Adrenal gland (tissue), 12 donors: ENCODE data around the gene ZNF331. TPM values are rescaled to one million over a fixed set of nuclear protein-coding genes. Genes with fewer than 3 reads are reported as not detected.

ENCODE experiments used
- DNase-seq, 7 donors: peaks; one replicate each; pipeline ENCODE4 v3.0.0-alpha.2; 2019 to 2020
- H3K27ac ChIP-seq, 5 donors: fragments of 200-600 bp; sonication (generic) in 4 of 5; 1 replicate in 3 of 5; 2 replicates in 2 of 5; pipeline versions ENCODE4 v1.5.1 to v1.8.0; 2016 to 2020; ENCODE audit warnings: mild to moderate bottlenecking in 1 of 5
- H3K27me3 ChIP-seq: fragments of 200-600 bp; 2 replicates; pipeline ENCODE4 v1.8.0; 2021
- H3K36me3 ChIP-seq, 2 donors: fragments of 200-600 bp; replicated peaks in 1 of 2; 1 replicate in 1 of 2; 2 replicates in 1 of 2; pipeline versions ENCODE4 v1.5.1 to v1.8.0; 2018 to 2022
- H3K4me1 ChIP-seq, 2 donors: fragments of 200-600 bp; replicated peaks in 1 of 2; 1 replicate in 1 of 2; 2 replicates in 1 of 2; pipeline versions ENCODE4 v1.5.1 to v1.8.0; 2018 to 2021
- H3K4me3 ChIP-seq, 4 donors: fragments of 200-600 bp; sonication (generic) in 3 of 4; one replicate each; pipeline ENCODE4 v1.5.1; 2016 to 2018
- H3K9me3 ChIP-seq, 3 donors: fragments of 200-600 bp; sonication (generic) in 1 of 3; replicated peaks in 1 of 3; 1 replicate in 2 of 3; 2 replicates in 1 of 3; pipeline versions ENCODE4 v1.5.1 to v1.8.0; 2016 to 2021
- CTCF ChIP-seq, 6 experiments: fragments of 450-650 bp in 4 of 6; fragments of 200-600 bp in 2 of 6; sonication (generic) in 1 of 6; IDR thresholded peaks; 1 replicate in 5 of 6; 2 replicates in 1 of 6; pipeline versions ENCODE4 v1.5.1 to v1.8.0; 2016 to 2021; ENCODE audit warnings: antibody characterized with exemption in 6 of 6, mild to moderate bottlenecking in 2 of 6, moderate library complexity in 1 of 6
- POLR2A ChIP-seq, 2 donors: fragments of 450-650 bp; IDR thresholded peaks; one replicate each; pipeline ENCODE4 v1.6.1; 2017; ENCODE audit warnings: antibody characterized with exemption in 2 of 2, mild to moderate bottlenecking in 2 of 2, moderate library complexity in 1 of 2
- WGBS, 4 donors: extraction: QIAGEN DNeasy Blood & Tissue Kit in 2 of 4; methylation state at CpG; one replicate each; pipeline versions ENCODE4 v1.1.5 to v1.1.7; 2013 to 2017; 5-methylcytosine and 5-hydroxymethylcytosine counted together
- intact Hi-C, 2 donors: fragments of 100-400 bp; cut with DNase I; formaldehyde crosslinking; loops; one replicate each; pipeline versions ENCODE4 v1.14.1 to v1.15.0; 2022 to 2023
- polyA plus RNA-seq, 3 donors: library from polyadenylated mRNA; stranded (reverse); fragments of 200-250 nt in 2 of 3; fragments of 350-450 nt in 1 of 3; fragmentation: Illumina TruSeq in 1 of 3; extraction: RNeasy Lipid Tissue Mini Kit (QIAGEN cat#74804) in 1 of 3; gene quantifications; one replicate each; pipeline ENCODE4 v1.2.3, GENCODE V29; 2013 to 2014
- total RNA-seq, 9 donors: library from RNA; depleted of rRNA in 4 of 9; stranded (reverse); fragments of >200 nt in 4 of 9; fragments of 120-200 nt in 1 of 9; fragmentation: NEBNext Ultra II Directional in 1 of 9; extraction: Animal tissue kit (Norgen Biotek cat#: 25700) in 1 of 9; gene quantifications; one replicate each; pipeline versions ENCODE4 v1.1.0 to v1.2.4, GENCODE V29; 2013 to 2023
- donor health status: healthy with polysubstance abuse.
- donor health status: Bipolar disorder and iron deficiency.
- donor health status: DM: yes; HTN: yes; CAD: no.
- donor health status: DM: no; HTN: no; CAD: no.
- donor health status: DM: no; HTN: no; CAD: no.
- donor health status: DM: yes; HTN: yes; CAD: no.

Gene ZNF331
- total and polyA plus RNA-seq, 12 donors: 12.4 to 127 (median 25.0) TPM

- TF ChIP-seq CTCF (IDR thresholded peaks at IDR 0.05) (no peak), POLR2A (IDR thresholded peaks at IDR 0.05) (no peak)
- H3K4me1 ChIP-seq: peaks cover 0 to 14% of the 10 kb centered on the region in 2 donors
- H3K36me3 ChIP-seq: peaks cover 0 to 7% of the 10 kb centered on the region in 2 donors
- 85 to 95% (median 90%) methylated on average over 20 to 25 of the region's 25 CpGs for WGBS, 4 donors
- H3K27me3 ChIP-seq: no peaks in the 10 kb centered on the region
- H3K27ac ChIP-seq: peak overlapping the region in 2 of 5 donors; percentile 57 to 60
- no peaks in the 10 kb centered on the region for H3K9me3 ChIP-seq
- no peak for DNase-seq
- H3K4me3 ChIP-seq: no peak overlapping the region
- intact Hi-C loops: no loop called here
Observed at GRCh38 chr19:53545271-53546065, 7.5 kb downstream of the ZNF331 start.

- Histone ChIP-seq H3K36me3 (peaks cover 0 to 7% of the 10 kb centered on the region in 2 donors), H3K4me1 (peaks cover 0 to 20% of the 10 kb centered on the region in 2 donors), H3K27me3 (no peaks in the 10 kb centered on the region), H3K4me3 (no peak overlapping the region), H3K9me3 (no peaks in the 10 kb centered on the region), H3K27ac (peak overlapping the region in 2 of 5 donors; percentile 45 to 57)
- 60 to 68% (median 64%) methylated on average over 7 of the region's 7 CpGs for WGBS, 4 donors
- TF ChIP-seq POLR2A (IDR thresholded peaks at IDR 0.05) (no peak), CTCF (IDR thresholded peaks at IDR 0.05) (no peak)
- intact Hi-C loops: no loop called here
- DNase-seq: no peak
Observed at GRCh38 chr19:53546758-53547513, 9.0 kb downstream of the ZNF331 start.

- Histone ChIP-seq H3K4me3 (no peak overlapping the region), H3K27ac (peak overlapping the region in 3 of 5 donors; percentile 21 to 74 (median 61)), H3K36me3 (no peaks in the 10 kb centered on the region), H3K27me3 (no peaks in the 10 kb centered on the region), H3K9me3 (no peaks in the 10 kb centered on the region), H3K4me1 (peaks cover 7 to 25% of the 10 kb centered on the region in 2 donors)
- intact Hi-C loops: no loop called here
- WGBS, 4 donors: 46 to 71% (median 56%) methylated on average over 3 of the region's 3 CpGs
- no peak for TF ChIP-seq POLR2A (IDR thresholded peaks at IDR 0.05)
- no peak for TF ChIP-seq CTCF (IDR thresholded peaks at IDR 0.05)
- DNase-seq: no peak
Observed at GRCh38 chr19:53549340-53549739, 11.4 kb downstream of the ZNF331 start.

- intact Hi-C loops: no loop called here
- Histone ChIP-seq H3K36me3 (no peaks in the 10 kb centered on the region), H3K27me3 (no peaks in the 10 kb centered on the region), H3K27ac (peak overlapping the region in 1 of 5 donors; percentile 36), H3K4me1 (peaks cover 7 to 20% of the 10 kb centered on the region in 2 donors), H3K4me3 (no peak overlapping the region), H3K9me3 (no peaks in the 10 kb centered on the region)
- DNase-seq: no peak
- TF ChIP-seq CTCF (IDR thresholded peaks at IDR 0.05): no peak
- 82 to 88% (median 86%) methylated on average over 6 of the region's 6 CpGs for WGBS, 4 donors
Observed at GRCh38 chr19:53552001-53552721, 14.2 kb downstream of the ZNF331 start.
